ENCODE measurements around the gene TAX1BP3. TPM values are rescaled to one million over a fixed set of nuclear protein-coding genes. Genes with fewer than 3 reads are reported as not detected.

TAX1BP3 gene
- total and polyA plus RNA-seq, 9 of the 15 experiments (the other 6 are each of a cell fraction or from before 2014, with no cell fraction given), result 0.99 to 14.5 (median 6.2) TPM

DNA sequence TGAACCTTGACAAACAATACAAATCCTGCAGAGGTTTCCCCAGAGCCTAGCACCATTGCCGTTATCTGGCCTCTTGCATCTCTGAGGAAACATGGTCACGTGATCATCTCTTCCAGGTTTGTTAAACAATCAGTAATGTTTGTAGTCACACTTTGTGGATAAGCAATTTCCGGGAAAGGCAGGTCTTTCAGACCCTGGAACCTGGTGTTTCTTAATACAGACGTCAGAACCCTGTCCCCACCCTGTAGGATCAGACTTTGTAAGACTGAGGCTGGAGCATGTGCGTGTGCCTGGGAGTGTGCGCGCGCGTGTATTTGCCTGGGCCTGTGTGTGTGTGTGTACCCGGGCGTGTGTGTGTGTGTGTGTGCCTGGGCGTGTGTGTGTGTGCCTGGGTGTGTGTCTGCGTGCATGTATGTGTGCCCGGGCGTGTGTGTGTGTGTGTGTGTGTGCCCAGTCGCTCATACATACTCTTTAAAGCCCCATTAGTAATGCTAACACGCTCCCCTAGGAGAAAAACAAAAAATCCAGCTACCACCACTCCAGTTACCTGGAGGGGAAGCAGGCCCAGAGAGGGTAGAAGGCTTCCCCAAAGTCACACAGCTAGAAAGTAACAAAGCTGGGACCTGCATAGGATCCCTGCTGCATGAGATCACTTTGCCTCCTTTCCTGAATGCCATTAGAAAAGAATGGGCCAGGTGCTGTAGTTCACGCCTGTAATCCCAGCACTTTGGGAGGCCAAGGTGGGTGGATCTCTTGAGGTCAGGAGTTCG is 26.5 kb downstream of the TAX1BP3 start (continued):
- TF ChIP-seq, protein P1, sequence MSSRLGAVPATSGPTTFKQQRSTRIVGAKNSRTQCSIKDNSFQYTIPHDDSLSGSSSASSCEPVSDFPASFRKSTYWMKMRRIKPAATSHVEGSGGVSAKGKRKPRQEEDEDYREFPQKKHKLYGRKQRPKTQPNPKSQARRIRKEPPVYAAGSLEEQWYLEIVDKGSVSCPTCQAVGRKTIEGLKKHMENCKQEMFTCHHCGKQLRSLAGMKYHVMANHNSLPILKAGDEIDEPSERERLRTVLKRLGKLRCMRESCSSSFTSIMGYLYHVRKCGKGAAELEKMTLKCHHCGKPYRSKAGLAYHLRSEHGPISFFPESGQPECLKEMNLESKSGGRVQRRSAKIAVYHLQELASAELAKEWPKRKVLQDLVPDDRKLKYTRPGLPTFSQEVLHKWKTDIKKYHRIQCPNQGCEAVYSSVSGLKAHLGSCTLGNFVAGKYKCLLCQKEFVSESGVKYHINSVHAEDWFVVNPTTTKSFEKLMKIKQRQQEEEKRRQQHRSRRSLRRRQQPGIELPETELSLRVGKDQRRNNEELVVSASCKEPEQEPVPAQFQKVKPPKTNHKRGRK (tag; IDR thresholded peaks at IDR 0.05), result no peak
- TF ChIP-seq, protein P2, sequence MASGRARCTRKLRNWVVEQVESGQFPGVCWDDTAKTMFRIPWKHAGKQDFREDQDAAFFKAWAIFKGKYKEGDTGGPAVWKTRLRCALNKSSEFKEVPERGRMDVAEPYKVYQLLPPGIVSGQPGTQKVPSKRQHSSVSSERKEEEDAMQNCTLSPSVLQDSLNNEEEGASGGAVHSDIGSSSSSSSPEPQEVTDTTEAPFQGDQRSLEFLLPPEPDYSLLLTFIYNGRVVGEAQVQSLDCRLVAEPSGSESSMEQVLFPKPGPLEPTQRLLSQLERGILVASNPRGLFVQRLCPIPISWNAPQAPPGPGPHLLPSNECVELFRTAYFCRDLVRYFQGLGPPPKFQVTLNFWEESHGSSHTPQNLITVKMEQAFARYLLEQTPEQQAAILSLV (tag; IDR thresholded peaks at IDR 0.05), result no peak
- TF ChIP-seq BHLHE40 (IDR thresholded peaks at IDR 0.05; ENCODE audit: low read length) (no peak), NCOA1 (IDR thresholded peaks at IDR 0.05; ENCODE audit: low read depth) (no peak), NONO (IDR thresholded peaks at IDR 0.05; ENCODE audit: low read depth in 2 of 2, low read length in 1 of 2) (no peak), ZNF232 (CRISPR knock-in tag; IDR thresholded peaks at IDR 0.05) (no peak), TCF3 (CRISPR knock-in tag; IDR thresholded peaks at IDR 0.05) (peak; percentile 41), PRMT5 (CRISPR knock-in tag; IDR thresholded peaks at IDR 0.05) (no peak), JUNB (CRISPR knock-in tag; conservative IDR thresholded peaks at IDR 0.05) (no peak), HDAC2 (IDR thresholded peaks at IDR 0.05) (peak; percentile 55; the same call in 1 of the 2 replicates), TAL1 (IDR thresholded peaks at IDR 0.05) (peak; percentile 39), BDP1 (IDR thresholded peaks at IDR 0.05; ENCODE audit: insufficient read depth, insufficient read length) (no peak), MTA3 (IDR thresholded peaks at IDR 0.05; ENCODE audit: borderline replicate concordance) (no peak), MCM5 (IDR thresholded peaks at IDR 0.05; ENCODE audit: low read depth) (no peak), TSC22D4 (tag; IDR thresholded peaks at IDR 0.05) (no peak), ZNF699 (CRISPR knock-in tag; IDR thresholded peaks at IDR 0.05; ENCODE audit: insufficient replicate concordance) (no peak)
- TF ChIP-seq, protein P3, sequence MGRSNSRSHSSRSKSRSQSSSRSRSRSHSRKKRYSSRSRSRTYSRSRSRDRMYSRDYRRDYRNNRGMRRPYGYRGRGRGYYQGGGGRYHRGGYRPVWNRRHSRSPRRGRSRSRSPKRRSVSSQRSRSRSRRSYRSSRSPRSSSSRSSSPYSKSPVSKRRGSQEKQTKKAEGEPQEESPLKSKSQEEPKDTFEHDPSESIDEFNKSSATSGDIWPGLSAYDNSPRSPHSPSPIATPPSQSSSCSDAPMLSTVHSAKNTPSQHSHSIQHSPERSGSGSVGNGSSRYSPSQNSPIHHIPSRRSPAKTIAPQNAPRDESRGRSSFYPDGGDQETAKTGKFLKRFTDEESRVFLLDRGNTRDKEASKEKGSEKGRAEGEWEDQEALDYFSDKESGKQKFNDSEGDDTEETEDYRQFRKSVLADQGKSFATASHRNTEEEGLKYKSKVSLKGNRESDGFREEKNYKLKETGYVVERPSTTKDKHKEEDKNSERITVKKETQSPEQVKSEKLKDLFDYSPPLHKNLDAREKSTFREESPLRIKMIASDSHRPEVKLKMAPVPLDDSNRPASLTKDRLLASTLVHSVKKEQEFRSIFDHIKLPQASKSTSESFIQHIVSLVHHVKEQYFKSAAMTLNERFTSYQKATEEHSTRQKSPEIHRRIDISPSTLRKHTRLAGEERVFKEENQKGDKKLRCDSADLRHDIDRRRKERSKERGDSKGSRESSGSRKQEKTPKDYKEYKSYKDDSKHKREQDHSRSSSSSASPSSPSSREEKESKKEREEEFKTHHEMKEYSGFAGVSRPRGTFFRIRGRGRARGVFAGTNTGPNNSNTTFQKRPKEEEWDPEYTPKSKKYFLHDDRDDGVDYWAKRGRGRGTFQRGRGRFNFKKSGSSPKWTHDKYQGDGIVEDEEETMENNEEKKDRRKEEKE (IDR thresholded peaks at IDR 0.05; ENCODE audit: borderline replicate concordance in 1 of 2, control insufficient read depth in 1 of 2, low read depth in 2 of 2, low read length in 1 of 2), result no peak
- TF ChIP-seq, protein P4, sequence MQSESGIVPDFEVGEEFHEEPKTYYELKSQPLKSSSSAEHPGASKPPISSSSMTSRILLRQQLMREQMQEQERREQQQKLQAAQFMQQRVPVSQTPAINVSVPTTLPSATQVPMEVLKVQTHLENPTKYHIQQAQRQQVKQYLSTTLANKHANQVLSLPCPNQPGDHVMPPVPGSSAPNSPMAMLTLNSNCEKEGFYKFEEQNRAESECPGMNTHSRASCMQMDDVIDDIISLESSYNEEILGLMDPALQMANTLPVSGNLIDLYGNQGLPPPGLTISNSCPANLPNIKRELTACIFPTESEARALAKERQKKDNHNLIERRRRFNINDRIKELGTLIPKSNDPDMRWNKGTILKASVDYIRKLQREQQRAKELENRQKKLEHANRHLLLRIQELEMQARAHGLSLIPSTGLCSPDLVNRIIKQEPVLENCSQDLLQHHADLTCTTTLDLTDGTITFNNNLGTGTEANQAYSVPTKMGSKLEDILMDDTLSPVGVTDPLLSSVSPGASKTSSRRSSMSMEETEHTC (IDR thresholded peaks at IDR 0.05), result no peak
- TF ChIP-seq, protein P5, sequence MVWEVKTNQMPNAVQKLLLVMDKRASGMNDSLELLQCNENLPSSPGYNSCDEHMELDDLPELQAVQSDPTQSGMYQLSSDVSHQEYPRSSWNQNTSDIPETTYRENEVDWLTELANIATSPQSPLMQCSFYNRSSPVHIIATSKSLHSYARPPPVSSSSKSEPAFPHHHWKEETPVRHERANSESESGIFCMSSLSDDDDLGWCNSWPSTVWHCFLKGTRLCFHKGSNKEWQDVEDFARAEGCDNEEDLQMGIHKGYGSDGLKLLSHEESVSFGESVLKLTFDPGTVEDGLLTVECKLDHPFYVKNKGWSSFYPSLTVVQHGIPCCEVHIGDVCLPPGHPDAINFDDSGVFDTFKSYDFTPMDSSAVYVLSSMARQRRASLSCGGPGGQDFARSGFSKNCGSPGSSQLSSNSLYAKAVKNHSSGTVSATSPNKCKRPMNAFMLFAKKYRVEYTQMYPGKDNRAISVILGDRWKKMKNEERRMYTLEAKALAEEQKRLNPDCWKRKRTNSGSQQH (CRISPR knock-in tag; IDR thresholded peaks at IDR 0.05), result no peak

All from K562 (cell line).